GM19099 (cell line): Measurements from ENCODE around the gene CKM.

Experiments used
- POLR2A ChIP-seq: IDR thresholded peaks from 3 replicates; pipeline ENCODE4 v1.6.1; 2011; ENCODE audit warnings: low read depth; ENCODE audit not compliant: insufficient read length; ENCODE audit errors: extremely low read depth

The CKM gene

DNA sequence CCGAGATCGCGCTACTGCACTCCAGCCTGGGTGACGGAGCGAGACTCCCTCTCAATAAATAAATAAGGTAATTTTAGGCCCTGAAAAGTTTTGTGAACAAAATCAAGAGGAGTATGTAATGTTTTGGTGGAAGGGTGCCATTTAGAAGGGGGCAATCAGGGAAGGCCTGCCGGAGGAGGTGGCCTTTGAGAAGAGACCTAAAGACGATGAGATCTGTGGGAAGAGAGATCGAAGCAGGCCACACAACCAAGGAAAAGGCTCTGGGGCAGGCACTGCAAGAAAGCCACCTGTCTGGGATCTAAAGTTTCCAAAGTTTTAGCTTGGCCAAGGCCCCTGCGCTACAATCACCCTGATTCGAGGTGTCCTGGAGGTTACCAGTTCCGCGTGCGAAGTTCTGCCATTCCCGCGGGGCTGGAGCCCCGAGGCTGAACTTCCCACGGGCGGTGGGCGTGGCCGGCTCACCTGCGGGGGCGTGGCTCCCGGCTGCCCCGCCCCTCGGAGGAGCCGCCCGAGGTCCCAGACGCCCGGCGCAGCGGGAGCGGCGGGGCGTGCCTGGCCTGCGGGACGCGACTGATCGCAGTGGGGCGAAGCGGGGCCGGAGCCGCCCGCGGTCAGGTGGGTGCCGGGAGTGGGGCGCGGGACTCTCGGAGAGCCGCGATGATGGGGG lies 17.7 kb upstream of the CKM start, which contains the start of gene KLC3:
KLC3 (plus strand) TSS at position 519 of the 667 bp plus-strand sequence. CDS start 4,792 bp downstream, outside the sequence.
- no peak for TF ChIP-seq POLR2A

DNA sequence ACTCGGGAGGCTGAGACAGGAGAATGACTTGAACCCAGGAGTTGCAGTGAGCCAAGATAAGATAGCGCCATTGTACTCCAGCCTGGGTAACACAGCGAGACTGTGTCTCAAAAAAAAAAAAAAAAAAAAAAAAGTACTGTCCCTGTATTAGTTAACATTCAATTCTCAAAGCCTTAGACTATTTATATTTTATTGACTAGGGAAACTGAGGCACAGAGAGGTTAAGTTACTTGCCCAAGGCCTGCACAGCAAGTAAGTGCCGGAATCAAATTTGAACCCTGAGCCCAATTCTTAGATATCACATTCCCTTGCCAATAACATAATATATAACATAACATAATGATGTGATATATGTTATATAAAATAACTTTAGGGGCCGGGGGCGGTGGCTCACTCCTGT lies 17.0 kb upstream of the CKM start:
- TF ChIP-seq POLR2A: no peak

DNA sequence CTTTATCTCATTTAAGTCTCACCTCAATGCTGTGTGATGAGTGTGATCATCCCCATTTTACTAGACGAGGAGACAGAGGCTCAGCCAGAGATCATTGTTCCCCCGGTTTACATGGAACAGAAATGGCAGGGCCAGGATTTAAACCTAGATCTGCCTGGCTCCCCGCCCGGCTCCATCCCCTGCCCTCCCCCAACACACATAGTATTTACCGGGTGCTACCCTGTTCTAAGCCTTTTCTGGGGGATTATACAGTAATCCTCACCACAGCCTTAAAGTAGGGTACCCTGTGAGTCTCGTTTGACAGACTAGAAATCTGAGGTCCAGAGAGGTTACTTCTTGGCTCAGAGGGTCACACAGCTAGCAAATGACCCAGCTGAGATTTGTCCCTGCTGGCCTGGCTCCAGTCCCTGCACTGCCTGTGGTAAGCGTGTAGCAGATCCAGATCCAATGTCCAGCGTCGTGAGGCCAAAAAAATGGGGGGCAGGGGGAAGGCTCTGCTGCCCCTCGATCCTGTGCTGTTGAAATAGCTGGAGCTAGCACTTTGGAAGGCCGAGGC lies 14.1 kb upstream of the CKM start:
- TF ChIP-seq POLR2A: no peak

DNA sequence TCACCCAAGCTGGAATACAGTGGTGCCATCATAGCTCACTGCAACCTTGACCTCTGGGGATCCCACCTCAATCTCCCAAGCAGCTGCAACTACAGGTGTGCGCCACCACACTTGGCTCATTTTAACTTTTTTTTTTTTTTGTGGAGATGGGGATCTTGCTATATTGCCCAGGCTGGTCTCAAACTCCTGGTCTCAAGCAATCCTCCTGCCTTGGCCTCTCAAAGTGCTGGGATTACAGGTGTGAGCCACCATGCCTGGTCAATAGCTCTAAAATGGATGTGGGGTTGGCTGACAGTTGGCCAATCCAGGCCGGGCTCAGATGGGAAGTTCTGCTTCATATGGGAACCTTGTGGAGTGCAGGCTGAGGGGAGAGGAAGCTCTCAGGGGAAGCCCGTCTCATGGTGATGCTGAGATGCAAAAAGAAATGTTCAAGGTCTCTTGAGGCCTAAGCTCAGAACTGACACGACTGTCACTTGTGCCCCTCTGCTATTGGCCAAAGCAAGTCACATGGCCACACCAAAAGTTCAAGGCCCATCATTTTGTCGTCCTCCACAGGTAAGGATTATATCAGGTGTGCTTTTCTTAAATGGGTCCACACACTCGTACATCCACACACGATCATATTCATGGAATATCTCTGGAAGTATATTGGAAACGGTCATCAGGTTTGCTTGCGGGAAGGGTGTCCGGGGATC lies 11.1 kb upstream of the CKM start:
- no peak for TF ChIP-seq POLR2A

DNA sequence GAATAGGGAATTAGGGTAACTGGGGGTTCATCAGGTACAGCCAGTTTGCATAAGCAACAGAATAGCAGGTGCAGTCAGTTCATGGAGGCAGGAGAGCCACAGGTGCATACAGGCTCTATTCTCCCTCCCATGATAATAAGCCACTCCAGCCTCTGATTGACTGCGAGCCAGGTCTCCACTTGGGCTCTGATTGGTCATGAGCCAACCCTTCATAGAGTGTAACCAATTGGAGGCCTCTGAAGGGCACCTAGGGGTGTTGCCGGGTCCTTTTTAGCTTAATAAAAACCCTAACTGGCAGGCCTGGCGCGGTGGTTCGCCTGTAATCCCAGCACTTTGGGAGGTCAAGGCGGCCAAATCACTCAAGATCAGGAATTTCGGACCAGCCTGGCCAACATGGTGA lies 8.7 kb upstream of the CKM start:
- no peak for TF ChIP-seq POLR2A

DNA sequence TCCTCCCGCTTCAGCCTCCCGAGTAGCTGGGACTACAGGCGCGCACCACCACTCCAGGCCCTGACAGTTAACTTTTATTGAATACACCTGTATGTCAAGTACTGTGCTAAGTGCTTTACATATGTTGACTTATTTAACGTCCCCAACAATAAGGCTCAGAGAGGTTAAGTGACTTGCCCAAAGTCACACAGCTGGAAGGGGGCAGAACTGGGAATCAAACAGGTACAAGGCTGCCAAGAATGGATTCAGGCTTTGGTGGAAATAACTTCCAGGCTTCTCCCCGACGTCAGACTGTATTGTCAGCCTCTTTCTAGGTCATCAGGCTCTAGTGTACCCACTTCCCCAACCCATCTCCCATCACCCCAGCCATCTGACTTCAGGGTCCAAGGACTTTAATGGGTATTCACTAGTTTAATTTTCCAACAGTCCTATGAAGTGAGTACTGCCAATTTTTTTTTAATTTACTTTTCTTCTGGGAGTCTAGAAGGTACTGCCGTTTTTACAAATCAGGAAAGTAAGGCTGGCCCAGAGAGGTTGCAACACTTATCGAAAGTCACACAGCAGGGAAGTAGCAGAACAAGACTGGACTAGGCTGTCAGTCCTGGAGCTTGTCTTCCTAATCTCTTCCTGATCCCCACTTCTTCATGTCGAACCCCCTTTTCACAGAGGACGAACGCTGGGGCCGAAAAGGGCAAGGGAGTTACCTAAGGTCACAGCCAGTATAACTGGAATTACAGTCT lies 4.9 kb upstream of the CKM start:
- no peak for TF ChIP-seq POLR2A

DNA sequence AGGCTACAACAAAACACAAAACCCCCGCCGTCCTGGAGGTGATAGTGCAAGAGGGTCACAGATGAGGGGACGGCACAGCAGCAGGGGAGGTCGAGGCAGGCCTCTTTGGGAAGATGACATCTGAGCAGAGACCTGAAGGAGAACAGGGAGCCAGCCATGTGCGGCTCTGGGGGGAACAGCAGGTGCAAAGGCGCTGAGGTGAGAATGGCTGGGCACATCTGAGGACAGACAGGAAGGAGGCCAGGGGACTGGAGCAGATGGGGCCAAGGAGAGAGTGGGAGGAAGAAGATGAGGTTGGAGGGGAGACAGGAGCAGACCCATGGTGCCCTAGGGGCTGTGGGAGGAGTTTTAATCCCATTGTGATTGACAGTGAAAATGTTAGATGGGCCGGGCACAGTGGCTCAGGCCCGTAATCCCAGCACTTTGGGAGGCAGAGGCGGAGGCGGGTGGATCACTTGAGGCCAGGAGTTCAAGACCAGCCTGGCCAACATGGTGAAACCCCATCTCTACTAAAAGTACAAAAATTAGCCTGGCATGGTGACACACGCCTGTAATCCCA lies 1.8 kb upstream of the CKM start:
- no peak for TF ChIP-seq POLR2A

DNA sequence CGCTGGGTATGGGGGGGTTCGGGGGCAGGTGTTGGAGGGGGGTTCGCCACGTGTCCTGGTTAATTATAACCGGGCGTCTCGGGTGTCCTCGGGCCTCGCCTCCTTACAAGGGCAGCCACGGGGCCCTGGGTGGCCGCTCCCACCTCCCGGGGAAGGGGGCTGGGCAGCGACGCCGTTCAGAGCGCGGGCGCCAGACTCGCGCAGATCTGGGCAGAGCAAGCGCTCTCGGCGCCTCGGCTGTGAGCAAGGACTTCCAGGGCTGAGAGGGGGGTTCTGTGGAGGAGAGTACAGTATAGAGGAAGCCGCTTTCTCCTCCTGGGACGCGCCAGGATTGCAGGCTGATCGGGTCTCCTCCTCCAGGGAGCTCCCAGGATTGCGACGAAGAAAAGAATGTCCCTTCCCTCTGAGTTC lies 1.0 kb upstream of the CKM start:
- TF ChIP-seq POLR2A: no peak

DNA sequence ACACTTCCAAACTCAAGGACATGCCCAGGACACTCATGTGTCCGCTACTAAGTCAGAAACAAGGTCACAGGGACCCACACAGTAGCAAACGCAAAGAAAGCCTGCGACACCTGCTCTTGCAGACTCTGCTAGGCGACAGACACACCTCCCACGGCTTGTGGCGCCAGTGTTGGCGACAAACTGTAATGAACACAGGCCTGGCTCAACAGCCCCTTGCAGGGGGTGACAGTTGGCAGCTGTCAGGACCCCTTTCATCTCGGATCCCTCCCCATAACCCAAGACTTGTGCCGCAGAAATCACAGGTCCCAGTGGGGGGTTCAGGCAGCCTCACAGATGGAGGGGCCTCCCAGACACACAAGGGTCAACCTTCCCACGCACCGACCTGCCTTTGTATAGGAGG lies 364 bp downstream of the CKM start:
- TF ChIP-seq POLR2A: no peak

DNA sequence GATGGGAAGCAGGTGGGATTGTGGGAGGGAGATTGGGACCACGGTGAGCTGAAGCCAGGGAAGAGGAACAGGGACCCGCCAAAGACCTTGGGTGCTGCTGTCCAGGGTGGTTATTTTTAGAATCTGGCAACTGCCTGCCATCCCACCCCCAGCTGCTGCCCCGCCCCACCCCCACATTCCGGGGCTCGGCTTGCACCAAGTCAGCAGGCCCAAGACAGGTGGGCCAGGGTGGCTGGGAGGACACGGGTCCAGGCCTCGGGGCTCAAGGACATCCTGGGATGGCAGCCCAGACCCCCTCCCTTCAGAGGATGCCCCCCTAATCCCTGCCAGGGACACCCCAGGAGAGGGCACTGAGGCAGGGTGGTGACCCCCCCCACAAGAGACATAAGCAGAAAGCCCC lies 827 bp downstream of the CKM start:
- TF ChIP-seq POLR2A: no peak

DNA sequence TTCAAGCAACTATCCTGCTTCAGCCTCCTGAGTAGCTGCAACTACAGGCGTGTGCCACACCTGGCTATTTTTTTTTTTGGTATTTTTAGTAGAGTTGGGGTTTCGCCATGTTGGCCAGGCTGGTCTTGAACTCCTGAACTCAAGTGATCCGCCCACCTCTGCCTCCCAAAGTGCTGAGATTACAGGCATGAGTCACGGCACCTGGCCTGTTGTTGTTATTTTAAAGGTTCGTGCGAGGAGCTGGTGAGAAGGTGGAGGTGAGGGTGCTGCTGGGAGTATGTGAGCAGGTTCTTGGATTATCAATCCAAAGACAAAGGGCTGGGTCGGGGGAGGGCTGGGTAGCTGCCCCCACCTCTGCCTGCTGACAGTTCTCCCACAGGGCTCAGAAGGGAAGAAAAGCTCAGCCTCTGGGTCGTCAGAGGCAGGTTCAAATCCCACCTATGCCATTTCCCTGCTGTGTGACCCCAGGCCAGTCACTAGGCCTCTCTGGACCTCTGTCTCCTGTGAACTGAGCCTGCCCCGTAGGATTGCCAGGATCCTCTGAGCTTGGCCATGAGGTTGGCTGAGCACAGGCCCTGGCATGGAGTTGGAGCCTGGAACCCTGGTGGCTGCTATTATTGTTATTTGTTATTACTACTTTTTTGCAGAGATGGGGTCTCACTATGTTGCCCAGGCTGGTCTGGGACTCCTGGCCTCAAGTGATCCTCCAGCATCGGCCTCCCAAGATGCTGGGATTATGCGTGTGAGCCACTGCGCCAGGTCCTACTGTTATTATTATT lies 1.5 kb downstream of the CKM start:
- TF ChIP-seq POLR2A: no peak

DNA sequence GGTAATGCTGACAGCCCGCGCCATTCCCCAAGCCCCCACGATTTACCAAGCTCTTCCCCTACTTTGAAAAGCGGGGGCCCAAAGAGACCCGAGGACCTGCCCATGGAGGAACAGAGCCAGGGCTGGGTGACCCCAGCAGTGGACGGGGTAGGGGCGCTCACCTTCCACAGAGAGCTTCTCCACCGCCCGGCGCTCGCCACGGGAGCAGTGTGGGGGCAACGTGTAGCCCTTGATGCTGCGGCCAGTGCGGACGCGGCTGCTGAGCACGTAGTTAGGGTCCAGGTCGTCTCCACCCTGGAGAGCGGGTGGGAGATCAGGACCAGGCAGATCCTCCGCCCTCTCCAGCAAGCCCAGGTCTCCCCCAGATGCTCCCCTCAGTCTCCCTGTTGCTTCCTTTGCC lies 7.4 kb downstream of the CKM start:
- no peak for TF ChIP-seq POLR2A

DNA sequence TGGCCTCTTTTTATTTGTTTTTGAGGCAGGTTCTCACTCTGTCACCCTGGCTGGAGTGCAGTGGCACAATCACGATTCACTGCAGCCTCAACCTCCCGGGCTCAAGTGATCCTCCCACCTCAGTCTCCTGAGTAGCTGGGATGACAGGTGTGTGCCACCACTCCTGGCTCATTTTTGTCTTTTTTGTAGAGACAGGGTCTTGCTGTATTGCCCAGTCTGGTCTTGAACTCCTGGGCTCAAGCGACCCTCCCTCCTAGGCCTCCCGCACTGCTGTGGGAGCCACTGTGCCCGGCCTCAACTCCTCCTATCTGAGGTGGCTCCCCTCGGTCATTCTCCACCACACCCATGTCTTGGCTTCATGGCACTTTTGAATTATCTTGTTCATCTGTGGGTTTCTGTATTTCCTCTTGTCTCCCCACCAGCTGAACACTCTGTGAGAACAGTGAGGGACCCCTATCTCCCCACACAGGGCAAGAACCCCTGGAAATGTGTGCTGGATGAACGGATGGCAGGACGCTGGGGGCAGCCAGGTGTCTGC lies 7.9 kb downstream of the CKM start:
- TF ChIP-seq POLR2A: no peak

DNA sequence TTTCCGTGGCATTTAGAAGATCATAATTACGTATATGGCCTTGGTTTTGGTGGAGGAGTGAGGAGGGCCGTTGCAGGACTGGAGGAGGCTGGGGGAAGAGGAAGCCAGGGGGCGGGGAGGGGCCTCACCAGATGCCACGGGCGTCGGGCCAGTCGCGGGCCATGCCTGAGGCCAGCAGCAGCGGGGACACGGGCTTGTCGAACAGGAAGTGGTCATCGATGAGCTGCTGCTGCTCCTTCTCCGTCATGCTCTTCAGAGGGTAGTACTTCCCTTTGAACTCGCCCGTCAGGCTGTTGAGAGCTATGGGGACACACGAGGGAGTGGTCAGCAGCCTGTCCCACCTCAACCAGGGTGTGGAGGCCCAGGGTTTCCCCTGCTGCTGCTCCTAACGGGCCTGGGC lies 11.1 kb downstream of the CKM start:
- TF ChIP-seq POLR2A: no peak

DNA sequence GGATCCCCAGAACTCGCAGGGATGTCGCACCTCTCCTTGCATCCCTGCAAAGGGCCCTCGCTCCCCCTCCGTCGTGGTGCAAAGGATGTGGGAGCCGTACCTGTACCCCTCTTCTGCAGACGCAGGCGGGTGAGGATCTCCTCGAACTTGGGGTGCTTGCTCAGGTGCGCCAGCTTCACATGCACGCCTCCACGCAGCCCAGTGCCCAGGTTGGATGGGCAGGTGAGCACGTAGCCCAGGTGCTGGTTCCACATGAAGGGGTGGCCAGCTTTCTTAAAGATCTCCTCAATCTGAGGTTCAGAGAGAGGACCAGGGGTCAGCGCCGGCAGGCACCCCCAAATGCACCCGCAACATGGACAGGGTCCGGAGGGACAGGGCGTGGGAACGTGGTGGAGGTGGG lies 15.3 kb downstream of the CKM start:
- no peak for TF ChIP-seq POLR2A

DNA sequence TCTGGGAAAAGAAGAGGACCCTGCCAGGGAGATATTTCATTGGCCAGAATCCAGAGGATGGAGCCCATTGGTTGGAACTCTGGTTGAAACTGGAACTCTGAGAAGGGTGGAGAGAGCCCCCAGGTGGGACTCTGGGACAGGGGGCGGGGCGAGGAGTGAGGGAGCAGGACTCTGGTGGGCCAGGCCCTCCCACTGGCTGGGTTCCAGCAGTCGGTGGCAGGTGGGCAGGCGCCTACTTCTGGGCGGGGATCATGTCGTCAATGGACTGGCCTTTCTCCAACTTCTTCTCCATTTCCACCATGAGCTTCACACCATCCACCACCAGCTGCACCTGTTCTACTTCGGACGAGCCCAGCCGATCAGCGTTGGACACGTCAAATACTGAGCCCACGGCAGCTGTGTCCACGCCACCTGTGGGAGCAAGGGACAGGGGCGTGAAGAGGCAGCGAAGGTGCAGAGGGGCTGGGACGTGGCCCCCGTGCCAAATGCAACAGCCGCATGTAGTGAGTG lies 16.1 kb downstream of the CKM start:
- TF ChIP-seq POLR2A: no peak
